T-helper 2 cell (primary cell): Measurements from ENCODE around the gene GABRB3.

Experiments used
- DNase-seq, 5 experiments: peaks; one replicate each; pipeline versions ENCODE4 v3.0.0 to v3.0.0-alpha.2; 2012 to 2022
- total RNA-seq, 2 donors: gene quantifications; one replicate each; lab custom pipeline; 2026; lab: John Stamatoyannopoulos, UW

The GABRB3 gene
- 0 to 0.67 reads per million in 2 donors for total RNA-seq

GRCh38 chr15:26772154-26773066, at the start of gene GABRB3:
Gene GABRB3 (minus strand): TSS chr15:26773066.
- no peak for DNase-seq

GRCh38 chr15:26807517-26808427, 34.9 kb upstream of the GABRB3 start:
- no peak for DNase-seq

GRCh38 chr15:26806574-26806973, 33.7 kb upstream of the GABRB3 start:
- no peak for DNase-seq

GRCh38 chr15:26806151-26806550, 33.3 kb upstream of the GABRB3 start:
- DNase-seq = no peak

GRCh38 chr15:26805470-26805869, 32.6 kb upstream of the GABRB3 start:
- no peak for DNase-seq

GRCh38 chr15:26804063-26804804, 31.4 kb upstream of the GABRB3 start:
- DNase-seq = no peak

GRCh38 chr15:26790118-26790517, 17.3 kb upstream of the GABRB3 start:
- DNase-seq = no peak

- no peak for DNase-seq
Observed at GRCh38 chr15:26781816-26782215, 8.9 kb upstream of the GABRB3 start.

- DNase-seq = no peak
Observed at GRCh38 chr15:26773917-26774316, 1.1 kb upstream of the GABRB3 start.

GRCh38 chr15:26773067-26773877, 406 bp upstream of the GABRB3 start:
- no peak for DNase-seq

GRCh38 chr15:26771578-26772153, 1.2 kb downstream of the GABRB3 start:
- no peak for DNase-seq

GRCh38 chr15:26771168-26771567, 1.7 kb downstream of the GABRB3 start:
- no peak for DNase-seq

GRCh38 chr15:26767169-26767670, 5.6 kb downstream of the GABRB3 start:
- DNase-seq = no peak

- DNase-seq = no peak
Observed at GRCh38 chr15:26766262-26766661, 6.6 kb downstream of the GABRB3 start.

- no peak for DNase-seq
Observed at GRCh38 chr15:26759986-26760385, 12.9 kb downstream of the GABRB3 start.

GRCh38 chr15:26758079-26758478, 14.8 kb downstream of the GABRB3 start:
- DNase-seq = no peak

- no peak for DNase-seq
Observed at GRCh38 chr15:26757141-26757540, 15.7 kb downstream of the GABRB3 start.

GRCh38 chr15:26744894-26745293, 28.0 kb downstream of the GABRB3 start:
- DNase-seq = no peak

GRCh38 chr15:26739791-26740190, 33.1 kb downstream of the GABRB3 start:
- DNase-seq = no peak

- no peak for DNase-seq
Observed at GRCh38 chr15:26738996-26739395, 33.9 kb downstream of the GABRB3 start.
